ENCODE data around the gene ARID4B. TPM values are rescaled to one million over a fixed set of nuclear protein-coding genes. Genes with fewer than 3 reads are reported as not detected.

ARID4B gene
- polyA plus RNA-seq, 1 donor from 2014 or later, result 49.3 TPM

GRCh38 chr1:235298758-235299157, 29.2 kb downstream of the ARID4B start:
- H3K27me3 ChIP-seq (ENCODE audit: insufficient read depth, low read depth, low read length), result no peaks in the 10 kb centered on the region
- no peak overlapping the region for H3K4me3 ChIP-seq (ENCODE audit: low read length)
- H3K4me2 ChIP-seq (ENCODE audit: low read length), result no peak overlapping the region
- H3F3A ChIP-seq (ENCODE audit: insufficient read depth, low read length, poor library complexity, severe bottlenecking), result no peaks in the 10 kb centered on the region
- no peaks in the 10 kb centered on the region for H3K9me2 ChIP-seq (ENCODE audit: insufficient read depth, low read length)
- no peak overlapping the region for H3K27ac ChIP-seq (ENCODE audit: low read length)
- no peak overlapping the region for H3K9ac ChIP-seq (ENCODE audit: low read length)
- peaks cover 7% of the 10 kb centered on the region for H4K20me1 ChIP-seq (ENCODE audit: insufficient read depth)
- H3K9me3 ChIP-seq (ENCODE audit: low read length), result peaks cover 3% of the 10 kb centered on the region
- peaks cover 95% of the 10 kb centered on the region for H3K79me2 ChIP-seq (replicated peaks; ENCODE audit: insufficient read depth, low read length)
- no peak for TF ChIP-seq CTCF (IDR thresholded peaks at IDR 0.05; ENCODE audit: poor library complexity, severe bottlenecking)
- no peak for TF ChIP-seq RAD21 (conservative IDR thresholded peaks at IDR 0.05)
- TF ChIP-seq TAF1 (IDR thresholded peaks at IDR 0.05; ENCODE audit: low read depth), result no peak
- TF ChIP-seq POLR2AphosphoS5 (IDR thresholded peaks at IDR 0.05), result no peak
- TF ChIP-seq EZH2 (IDR thresholded peaks at IDR 0.05; ENCODE audit: borderline replicate concordance, insufficient read depth, low read length, poor library complexity, severe bottlenecking), result no peak
- TF ChIP-seq, protein P1, sequence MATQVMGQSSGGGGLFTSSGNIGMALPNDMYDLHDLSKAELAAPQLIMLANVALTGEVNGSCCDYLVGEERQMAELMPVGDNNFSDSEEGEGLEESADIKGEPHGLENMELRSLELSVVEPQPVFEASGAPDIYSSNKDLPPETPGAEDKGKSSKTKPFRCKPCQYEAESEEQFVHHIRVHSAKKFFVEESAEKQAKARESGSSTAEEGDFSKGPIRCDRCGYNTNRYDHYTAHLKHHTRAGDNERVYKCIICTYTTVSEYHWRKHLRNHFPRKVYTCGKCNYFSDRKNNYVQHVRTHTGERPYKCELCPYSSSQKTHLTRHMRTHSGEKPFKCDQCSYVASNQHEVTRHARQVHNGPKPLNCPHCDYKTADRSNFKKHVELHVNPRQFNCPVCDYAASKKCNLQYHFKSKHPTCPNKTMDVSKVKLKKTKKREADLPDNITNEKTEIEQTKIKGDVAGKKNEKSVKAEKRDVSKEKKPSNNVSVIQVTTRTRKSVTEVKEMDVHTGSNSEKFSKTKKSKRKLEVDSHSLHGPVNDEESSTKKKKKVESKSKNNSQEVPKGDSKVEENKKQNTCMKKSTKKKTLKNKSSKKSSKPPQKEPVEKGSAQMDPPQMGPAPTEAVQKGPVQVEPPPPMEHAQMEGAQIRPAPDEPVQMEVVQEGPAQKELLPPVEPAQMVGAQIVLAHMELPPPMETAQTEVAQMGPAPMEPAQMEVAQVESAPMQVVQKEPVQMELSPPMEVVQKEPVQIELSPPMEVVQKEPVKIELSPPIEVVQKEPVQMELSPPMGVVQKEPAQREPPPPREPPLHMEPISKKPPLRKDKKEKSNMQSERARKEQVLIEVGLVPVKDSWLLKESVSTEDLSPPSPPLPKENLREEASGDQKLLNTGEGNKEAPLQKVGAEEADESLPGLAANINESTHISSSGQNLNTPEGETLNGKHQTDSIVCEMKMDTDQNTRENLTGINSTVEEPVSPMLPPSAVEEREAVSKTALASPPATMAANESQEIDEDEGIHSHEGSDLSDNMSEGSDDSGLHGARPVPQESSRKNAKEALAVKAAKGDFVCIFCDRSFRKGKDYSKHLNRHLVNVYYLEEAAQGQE (IDR thresholded peaks at IDR 0.05; ENCODE audit: borderline replicate concordance), result no peak
- TF ChIP-seq EP300 (conservative IDR thresholded peaks at IDR 0.05; ENCODE audit: poor library complexity, severe bottlenecking), result no peak
- TF ChIP-seq SMC3 (conservative IDR thresholded peaks at IDR 0.05; ENCODE audit: poor library complexity), result no peak
- TF ChIP-seq MXI1 (conservative IDR thresholded peaks at IDR 0.05; ENCODE audit: poor library complexity, severe bottlenecking), result no peak
- H3K36me3 ChIP-seq (ENCODE audit: insufficient read depth, low read length), result no peaks in the 10 kb centered on the region
- H2AFZ ChIP-seq (ENCODE audit: low read depth, low read length), result no peak overlapping the region

DNA sequence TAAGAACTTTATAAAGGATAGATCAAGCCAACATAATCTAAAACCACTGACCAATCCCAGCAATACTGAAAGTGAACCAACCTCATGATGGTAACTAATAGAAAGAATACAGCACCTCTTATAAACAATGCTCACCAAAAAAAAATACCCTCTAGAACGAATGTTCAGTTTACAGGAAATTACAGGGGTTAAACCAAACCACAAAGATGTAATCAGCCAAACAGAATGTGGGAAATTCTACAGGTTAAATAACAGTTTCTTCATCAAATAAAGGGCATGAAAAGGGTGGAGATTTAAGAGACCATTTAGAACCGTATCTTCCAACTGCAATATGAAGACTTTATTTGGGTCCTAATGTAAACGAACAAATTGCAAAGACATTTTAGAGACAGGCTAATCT, 30.4 kb downstream of the ARID4B start:
- Histone ChIP-seq H2AFZ (ENCODE audit: low read depth, low read length) (no peak overlapping the region), H3K4me3 (ENCODE audit: low read length) (no peak overlapping the region), H3K27me3 (ENCODE audit: insufficient read depth, low read depth, low read length) (no peaks in the 10 kb centered on the region), H3K9me2 (ENCODE audit: insufficient read depth, low read length) (no peaks in the 10 kb centered on the region), H3K4me2 (ENCODE audit: low read length) (no peak overlapping the region), H3K36me3 (ENCODE audit: insufficient read depth, low read length) (no peaks in the 10 kb centered on the region), H3K27ac (ENCODE audit: low read length) (no peak overlapping the region), H3F3A (ENCODE audit: insufficient read depth, low read length, poor library complexity, severe bottlenecking) (peaks cover 3% of the 10 kb centered on the region), H3K9me3 (ENCODE audit: low read length) (peaks cover 3% of the 10 kb centered on the region), H4K20me1 (ENCODE audit: insufficient read depth) (peaks cover 7% of the 10 kb centered on the region), H3K9ac (ENCODE audit: low read length) (no peak overlapping the region), H3K79me2 (replicated peaks; ENCODE audit: insufficient read depth, low read length) (peaks cover 96% of the 10 kb centered on the region)
- TF ChIP-seq RAD21 (conservative IDR thresholded peaks at IDR 0.05) (no peak), MXI1 (conservative IDR thresholded peaks at IDR 0.05; ENCODE audit: poor library complexity, severe bottlenecking) (no peak), CTCF (IDR thresholded peaks at IDR 0.05; ENCODE audit: poor library complexity, severe bottlenecking) (no peak), TAF1 (IDR thresholded peaks at IDR 0.05; ENCODE audit: low read depth) (no peak), SMC3 (conservative IDR thresholded peaks at IDR 0.05; ENCODE audit: poor library complexity) (no peak), POLR2AphosphoS5 (IDR thresholded peaks at IDR 0.05) (no peak), EP300 (conservative IDR thresholded peaks at IDR 0.05; ENCODE audit: poor library complexity, severe bottlenecking) (no peak), EZH2 (IDR thresholded peaks at IDR 0.05; ENCODE audit: borderline replicate concordance, insufficient read depth, low read length, poor library complexity, severe bottlenecking) (no peak)
- TF ChIP-seq, protein P1 (IDR thresholded peaks at IDR 0.05; ENCODE audit: borderline replicate concordance), result no peak

All from neural cell (in vitro differentiated cells).